NCI-H2171 (cell line): Measurements from ENCODE around the gene PGLYRP4.

Experiments
- DNase-seq: peaks from one replicate; lab custom pipeline; 2025; lab: John Stamatoyannopoulos, UW

The PGLYRP4 gene

DNA sequence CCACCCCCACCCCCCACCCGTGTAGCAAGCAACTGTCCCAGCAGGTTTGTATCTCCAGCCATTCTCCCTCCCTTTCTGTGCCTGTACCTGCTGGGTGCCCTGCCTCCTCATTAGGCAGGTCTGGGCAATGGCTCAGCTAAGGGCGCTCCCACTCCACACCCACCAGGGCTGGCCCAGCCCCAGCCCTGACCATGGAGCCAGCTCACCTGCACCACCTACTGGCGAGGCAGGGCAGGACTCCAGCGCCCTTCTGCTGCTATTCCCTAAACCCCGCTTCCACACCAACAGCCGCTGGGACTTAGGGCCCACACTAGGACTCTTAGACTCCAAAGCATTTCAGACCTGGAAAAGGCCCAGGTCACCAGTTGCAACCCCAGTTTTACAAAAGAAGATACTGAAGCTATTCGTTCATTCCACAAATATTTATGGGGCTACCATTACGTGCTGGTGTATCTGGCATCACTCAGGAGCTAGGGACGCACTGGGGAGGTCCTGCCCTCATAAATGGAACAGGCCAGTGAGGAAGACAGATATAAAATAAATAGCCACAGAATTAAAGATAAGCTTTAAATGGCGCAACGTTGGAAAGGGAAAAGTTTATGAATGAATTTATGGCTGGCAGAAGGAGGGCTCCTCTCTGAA lies 59.9 kb downstream of the PGLYRP4 start:
- DNase-seq, result no peak
